H9 (cell line): ENCODE measurements around the gene NFS1. TPM values are rescaled to one million over a fixed set of nuclear protein-coding genes. Genes with fewer than 3 reads are reported as not detected.

Experiments used
- DNase-seq: peaks from one replicate; pipeline ENCODE4 v3.0.0-alpha.2; 2017
- H2AFZ ChIP-seq: one replicate; pipeline ENCODE4 v1.6.1; 2013; ENCODE audit warnings: mild to moderate bottlenecking, low read length, control low read depth, moderate library complexity
- H2AK5ac ChIP-seq: 2 replicates; pipeline ENCODE4 v1.6.1; 2013; ENCODE audit warnings: low read length, control low read depth, mixed read lengths; ENCODE audit not compliant: insufficient read length
- H2BK120ac ChIP-seq: one replicate; pipeline ENCODE4 v1.6.1; 2013; ENCODE audit warnings: low read depth, mild to moderate bottlenecking, low read length, control low read depth, inconsistent platforms; ENCODE audit not compliant: poor library complexity, severe bottlenecking
- H2BK12ac ChIP-seq: 2 replicates; pipeline ENCODE4 v1.6.1; 2013; ENCODE audit warnings: low read length, control low read depth, mixed read lengths, low read depth; ENCODE audit not compliant: insufficient read length
- H2BK15ac ChIP-seq: 2 replicates; pipeline ENCODE4 v1.6.1; 2013; ENCODE audit warnings: low read depth, low read length, control low read depth
- H2BK20ac ChIP-seq: one replicate; pipeline ENCODE4 v1.6.1; 2013; ENCODE audit warnings: low read depth, mild to moderate bottlenecking, low read length, control low read depth, inconsistent platforms; ENCODE audit not compliant: poor library complexity, severe bottlenecking
- H2BK5ac ChIP-seq: 2 replicates; pipeline ENCODE4 v1.6.1; 2013; ENCODE audit warnings: low read length, control low read depth, mixed read lengths; ENCODE audit not compliant: insufficient read length
- H3K14ac ChIP-seq: 2 replicates; pipeline ENCODE4 v1.6.1; 2013; ENCODE audit warnings: low read length, control low read depth; ENCODE audit not compliant: insufficient read depth
- H3K18ac ChIP-seq: 2 replicates; pipeline ENCODE4 v1.6.1; 2013; ENCODE audit warnings: low read depth, mild to moderate bottlenecking, mixed read lengths, low read length, control low read depth; ENCODE audit not compliant: insufficient read length
- H3K23ac ChIP-seq: 2 replicates; pipeline ENCODE4 v1.6.1; 2013; ENCODE audit warnings: low read length, control low read depth, mixed read lengths, low read depth; ENCODE audit not compliant: insufficient read length
- H3K23me2 ChIP-seq: 2 replicates; pipeline ENCODE4 v1.6.1; 2013; ENCODE audit warnings: low read depth, mild to moderate bottlenecking, mixed read lengths, low read length, control low read depth; ENCODE audit not compliant: insufficient read length, poor library complexity, severe bottlenecking
- H3K27ac ChIP-seq: 2 replicates; pipeline ENCODE4 v1.5.1; 2013; ENCODE audit warnings: low read length, control low read depth, mixed read lengths, low read depth; ENCODE audit not compliant: insufficient read length
- H3K27me3 ChIP-seq: 2 replicates; pipeline ENCODE4 v1.6.1; 2013; ENCODE audit warnings: low read length, control low read depth, inconsistent platforms; ENCODE audit not compliant: insufficient read depth
- H3K4ac ChIP-seq: 2 replicates; pipeline ENCODE4 v1.6.1; 2013; ENCODE audit warnings: low read depth, mild to moderate bottlenecking, control low read depth, inconsistent platforms, low read length, moderate library complexity
- H3K4me1 ChIP-seq: 2 replicates; pipeline ENCODE4 v1.6.1; 2013; ENCODE audit warnings: low read length, control low read depth, inconsistent platforms; ENCODE audit not compliant: insufficient read depth
- H3K4me2 ChIP-seq: 2 replicates; pipeline ENCODE4 v1.6.1; 2013; ENCODE audit warnings: low read length, control low read depth, mixed read lengths; ENCODE audit not compliant: insufficient read length, insufficient read depth
- H3K56ac ChIP-seq: 2 replicates; pipeline ENCODE4 v1.6.1; 2013; ENCODE audit warnings: low read depth, mild to moderate bottlenecking, mixed read lengths, low read length, control low read depth; ENCODE audit not compliant: insufficient read length
- H3K79me1 ChIP-seq: 2 replicates; pipeline ENCODE4 v1.6.1; 2013; ENCODE audit warnings: low read depth, mild to moderate bottlenecking, moderate library complexity, low read length, control low read depth, inconsistent platforms; ENCODE audit not compliant: insufficient read depth, poor library complexity, severe bottlenecking
- H3K79me2 ChIP-seq: 2 replicates; pipeline ENCODE4 v1.6.1; 2013; ENCODE audit warnings: low read length, control low read depth, inconsistent platforms; ENCODE audit not compliant: insufficient read depth
- H3K9ac ChIP-seq: 2 replicates; pipeline ENCODE4 v1.6.1; 2013; ENCODE audit warnings: low read length, control low read depth, mixed read lengths; ENCODE audit not compliant: insufficient read length; ENCODE audit errors: extremely low read depth
- H3K9me3 ChIP-seq: one replicate; pipeline ENCODE4 v1.6.1; 2013; ENCODE audit warnings: low read depth, low read length, inconsistent platforms; ENCODE audit not compliant: control insufficient read depth
- H3T11ph ChIP-seq: one replicate; pipeline ENCODE4 v1.6.1; 2013; ENCODE audit warnings: mild to moderate bottlenecking, low read length, control low read depth, inconsistent platforms
- H4K20me1 ChIP-seq: one replicate; pipeline ENCODE4 v1.6.1; 2013; ENCODE audit not compliant: control insufficient read depth, insufficient read length, insufficient read depth
- H4K5ac ChIP-seq: 2 replicates; pipeline ENCODE4 v1.6.1; 2013; ENCODE audit warnings: low read depth, mild to moderate bottlenecking, mixed read lengths, low read length, control low read depth; ENCODE audit not compliant: insufficient read length
- H4K8ac ChIP-seq: replicated peaks from 2 replicates; pipeline ENCODE4 v1.6.1; 2013; ENCODE audit warnings: low read length, control low read depth, mixed read lengths, low read depth; ENCODE audit not compliant: insufficient read length
- H4K91ac ChIP-seq: 2 replicates; pipeline ENCODE4 v1.6.1; 2013; ENCODE audit warnings: low read depth, mild to moderate bottlenecking, moderate library complexity, mixed read lengths, low read length, control low read depth; ENCODE audit not compliant: insufficient read length
- H3K27ac Mint-ChIP-seq, 3 experiments: 2 replicates in 2 of 3; 3 replicates in 1 of 3; pipeline ENCODE4 v1.8.0; 2020 to 2021; ENCODE audit warnings: mixed read lengths in 3 of 3, mild to moderate bottlenecking in 1 of 3, moderate library complexity in 1 of 3
- H3K27me3 Mint-ChIP-seq: 2 replicates; pipeline ENCODE4 v1.8.0; 2021; ENCODE audit warnings: low read depth, mild to moderate bottlenecking, moderate library complexity, mixed read lengths
- H3K36me3 Mint-ChIP-seq, 3 experiments: 2 replicates in 2 of 3; 3 replicates in 1 of 3; pipeline ENCODE4 v1.8.0; 2020 to 2021; ENCODE audit warnings: low read depth in 3 of 3, mixed read lengths in 3 of 3; ENCODE audit not compliant: insufficient read depth in 1 of 3
- H3K4me1 Mint-ChIP-seq, 2 experiments: 2 replicates each; pipeline ENCODE4 v1.8.0; 2020; ENCODE audit warnings: mixed read lengths in 2 of 2
- H3K4me3 Mint-ChIP-seq, 2 experiments: 2 replicates in 1 of 2; 3 replicates in 1 of 2; pipeline ENCODE4 v1.8.0; 2020 to 2021; ENCODE audit warnings: mild to moderate bottlenecking in 2 of 2, mixed read lengths in 2 of 2, moderate library complexity in 1 of 2
- H3K9me3 Mint-ChIP-seq, 2 experiments: 2 replicates in 1 of 2; 3 replicates in 1 of 2; pipeline ENCODE4 v1.8.0; 2020; ENCODE audit warnings: mild to moderate bottlenecking in 2 of 2, mixed read lengths in 2 of 2, moderate library complexity in 1 of 2
- CTCF ChIP-seq: fragments of 200-600 bp; sonication (generic); conservative IDR thresholded peaks from 3 replicates; pipeline ENCODE4 v1.8.0; 2021; ENCODE audit warnings: antibody characterized with exemption, mild to moderate bottlenecking
- WGBS: extraction: QIAGEN DNeasy Blood & Tissue Kit; methylation state at CpG from one replicate; pipeline ENCODE4 v1.1.7; 2013; ENCODE audit warnings: missing lambda C conversion rate, low lambda C conversion rate, mixed read lengths; ENCODE audit not compliant: insufficient read length; ENCODE audit errors: extremely low coverage; 5-methylcytosine and 5-hydroxymethylcytosine counted together
- total RNA-seq: library from RNA; stranded (reverse); gene quantifications from 2 replicates; pipeline ENCODE4 v1.2.1, GENCODE V29; 2021

Gene NFS1
- total RNA-seq, 1 experiment from 2014 or later: 26.6 TPM

DNA sequence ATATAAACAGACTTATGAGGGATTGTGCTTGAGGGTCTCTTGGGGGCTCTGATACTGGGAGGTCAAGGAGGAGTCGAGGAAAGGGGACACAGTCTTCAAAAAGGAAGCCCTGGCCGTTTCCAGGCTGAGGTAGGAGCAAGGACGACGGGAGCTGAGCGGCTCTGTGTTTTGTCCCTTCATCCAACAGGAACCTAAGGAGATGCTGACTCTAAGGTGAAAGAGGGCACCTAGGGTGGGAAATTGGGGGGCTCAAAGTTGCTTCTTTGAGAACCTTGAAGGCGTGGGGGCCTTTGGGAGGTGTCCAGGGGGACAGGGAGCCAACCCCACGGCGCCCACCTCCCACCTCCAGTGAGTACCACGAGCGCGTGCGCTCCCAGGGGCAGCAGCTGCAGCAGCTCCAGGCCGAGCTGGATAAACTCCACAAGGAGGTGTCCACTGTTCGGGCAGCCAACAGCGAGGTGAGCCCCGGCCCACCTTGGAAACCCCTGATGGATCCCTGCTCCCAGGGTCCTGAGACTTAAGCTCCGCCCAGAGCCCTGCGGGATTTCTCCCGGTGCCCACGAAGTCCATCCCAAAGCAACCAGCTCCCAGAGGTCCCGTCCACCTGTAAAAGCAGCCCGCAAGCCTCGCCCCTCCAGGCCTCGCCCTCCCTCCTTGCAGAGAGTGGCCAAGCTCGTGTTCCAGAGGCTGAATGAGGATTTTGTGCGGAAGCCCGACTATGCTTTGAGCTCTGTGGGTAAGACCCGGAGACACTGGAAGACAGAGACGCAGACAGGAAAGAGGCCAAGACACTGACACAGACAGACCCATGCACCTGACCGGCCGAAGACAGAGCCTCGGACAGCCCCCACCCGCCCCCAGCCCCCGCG is 80.7 kb downstream of the NFS1 start:
- no CpG with 5 or more reads among the region's 35 CpGs for WGBS
- H3K9ac ChIP-seq: peak overlapping the region; percentile 41
- H3K27ac ChIP-seq: no peak overlapping the region

More for the DNA sequence above, 80.7 kb downstream of the NFS1 start:
- Histone ChIP-seq H3T11ph (no peak overlapping the region), H2AK5ac (no peak overlapping the region), H3K18ac (no peak overlapping the region), H3K4ac (no peak overlapping the region), H2BK20ac (no peak overlapping the region), H3K14ac (peak overlapping the region; percentile 51; the same call in 1 of the 2 replicates), H3K56ac (no peak overlapping the region), H2BK15ac (no peak overlapping the region), H3K23ac (no peak overlapping the region), H3K79me2 (no peaks in the 10 kb centered on the region), H2AFZ (no peak overlapping the region), H4K91ac (no peak overlapping the region), H4K20me1 (no peaks in the 10 kb centered on the region), H2BK120ac (no peak overlapping the region), H3K4me2 (peak overlapping the region; percentile 77), H2BK5ac (no peak overlapping the region), H3K4me1 (no peaks in the 10 kb centered on the region), H3K79me1 (no peaks in the 10 kb centered on the region), H3K27me3 (no peaks in the 10 kb centered on the region; the same call in 1 of the 2 replicates), H4K8ac (no peak overlapping the region), H4K5ac (no peak overlapping the region), H3K23me2 (peaks cover 18% of the 10 kb centered on the region), H2BK12ac (no peak overlapping the region), H3K9me3 (no peaks in the 10 kb centered on the region)
- peak; percentile 55 for DNase-seq
- Mint-ChIP-seq H3K4me1 (peaks cover 21 to 28% of the 10 kb centered on the region in 2 experiments), H3K4me3 (peak overlapping the region; percentile 81 to 96), H3K27me3 (peaks cover 23% of the 10 kb centered on the region), H3K9me3 (no peaks in the 10 kb centered on the region), H3K27ac (no peak overlapping the region), H3K36me3 (no peaks in the 10 kb centered on the region)
- TF ChIP-seq CTCF: no peak

Other genes starting within 250 kb of the NFS1 start
- 29.8 and 33.9 TPM in 2 replicates for gene CEP250, start 243.8 kb downstream of the NFS1 start, total RNA-seq
- gene C20orf173, start 169.7 kb downstream of the NFS1 start, total RNA-seq: not detected in 2 replicates
- 187 and 188 TPM in 2 replicates for gene ERGIC3, start 157.3 kb downstream of the NFS1 start, total RNA-seq
- 4.9 and 5.3 TPM in 2 replicates for gene SPAG4, start 83.5 kb downstream of the NFS1 start, total RNA-seq
- 152 and 155 TPM in 2 replicates for gene CPNE1, start 34.5 kb downstream of the NFS1 start, total RNA-seq
- gene RBM12, start 34.5 kb downstream of the NFS1 start, total RNA-seq: 260 TPM in 2 replicates
- 204 and 207 TPM in 2 replicates for gene ROMO1, start 53 bp upstream of the NFS1 start, total RNA-seq
- gene RBM39, start 42.9 kb upstream of the NFS1 start, total RNA-seq: 335 and 347 TPM in 2 replicates
- gene PHF20, start 72.7 kb upstream of the NFS1 start, total RNA-seq: 50.3 and 55.3 TPM in 2 replicates